ENCODE measurements around the gene RBFOX1. TPM values are rescaled to one million over a fixed set of nuclear protein-coding genes. Genes with fewer than 3 reads are reported as not detected.

Gene RBFOX1
- total RNA-seq, 4 donors from 2014 or later: 0.40 to 0.98 TPM; not detected in 2

DNA sequence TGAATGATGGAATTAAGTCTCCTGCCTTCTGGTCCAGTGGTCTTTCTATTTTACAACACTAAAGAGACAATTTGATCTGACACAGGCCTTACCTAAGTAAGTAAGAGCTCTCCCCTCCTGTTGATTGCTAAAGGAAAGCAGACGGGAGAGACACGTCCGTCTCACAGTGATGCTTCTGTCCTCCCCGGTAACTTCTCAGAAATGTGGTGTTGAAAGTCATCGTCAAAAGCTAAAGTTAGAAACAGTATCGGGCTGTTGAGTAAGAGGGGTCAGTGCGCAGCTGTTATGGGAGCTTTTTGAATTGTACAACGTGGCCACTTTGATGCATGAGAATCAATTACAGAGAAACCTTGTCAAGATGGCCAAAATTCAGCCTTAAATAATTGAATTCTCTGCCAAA lies 1.9 kb upstream of the RBFOX1 start:
- H3K27me3 ChIP-seq: no peaks in the 10 kb centered on the region
- no peak overlapping the region for H3K27ac ChIP-seq
- 57 to 60% methylated on average over 8 of the region's 8 CpGs for WGBS, 2 donors
- DNase-seq: no peak
- H3K36me3 ChIP-seq: no peaks in the 10 kb centered on the region
- no peak overlapping the region for H3K4me3 ChIP-seq (replicated peaks in 1 of 3)
- no peaks in the 10 kb centered on the region for H3K4me1 ChIP-seq
- no peaks in the 10 kb centered on the region for H3K9me3 ChIP-seq
- intact Hi-C loops (cut with DNase I): no loop called here
- TF ChIP-seq, protein P1, sequence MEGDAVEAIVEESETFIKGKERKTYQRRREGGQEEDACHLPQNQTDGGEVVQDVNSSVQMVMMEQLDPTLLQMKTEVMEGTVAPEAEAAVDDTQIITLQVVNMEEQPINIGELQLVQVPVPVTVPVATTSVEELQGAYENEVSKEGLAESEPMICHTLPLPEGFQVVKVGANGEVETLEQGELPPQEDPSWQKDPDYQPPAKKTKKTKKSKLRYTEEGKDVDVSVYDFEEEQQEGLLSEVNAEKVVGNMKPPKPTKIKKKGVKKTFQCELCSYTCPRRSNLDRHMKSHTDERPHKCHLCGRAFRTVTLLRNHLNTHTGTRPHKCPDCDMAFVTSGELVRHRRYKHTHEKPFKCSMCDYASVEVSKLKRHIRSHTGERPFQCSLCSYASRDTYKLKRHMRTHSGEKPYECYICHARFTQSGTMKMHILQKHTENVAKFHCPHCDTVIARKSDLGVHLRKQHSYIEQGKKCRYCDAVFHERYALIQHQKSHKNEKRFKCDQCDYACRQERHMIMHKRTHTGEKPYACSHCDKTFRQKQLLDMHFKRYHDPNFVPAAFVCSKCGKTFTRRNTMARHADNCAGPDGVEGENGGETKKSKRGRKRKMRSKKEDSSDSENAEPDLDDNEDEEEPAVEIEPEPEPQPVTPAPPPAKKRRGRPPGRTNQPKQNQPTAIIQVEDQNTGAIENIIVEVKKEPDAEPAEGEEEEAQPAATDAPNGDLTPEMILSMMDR (IDR thresholded peaks at IDR 0.05): no peak
- TF ChIP-seq POLR2A (IDR thresholded peaks at IDR 0.05): no peak

DNA sequence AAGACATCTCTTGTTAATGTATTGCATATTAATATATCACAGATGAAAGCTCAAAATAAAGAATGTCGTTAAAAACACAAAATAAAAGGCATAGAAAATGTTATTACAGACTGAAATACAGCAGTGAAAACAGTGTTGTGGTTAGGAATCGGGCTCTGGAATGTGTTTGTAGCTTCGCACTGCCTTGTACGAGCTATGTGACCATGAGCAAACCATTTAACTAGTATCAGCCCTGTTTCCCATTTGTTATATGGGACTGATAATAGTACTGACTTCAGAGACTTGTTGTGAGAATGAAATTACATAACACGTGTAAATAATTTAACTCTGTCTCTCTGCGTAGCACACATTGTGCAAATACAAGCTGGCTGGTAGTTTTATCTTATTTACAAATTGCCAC lies 648 bp upstream of the RBFOX1 start:
- Histone ChIP-seq H3K9me3 (no peaks in the 10 kb centered on the region), H3K4me3 (replicated peaks in 1 of 3) (no peak overlapping the region), H3K27me3 (no peaks in the 10 kb centered on the region), H3K27ac (no peak overlapping the region), H3K36me3 (no peaks in the 10 kb centered on the region), H3K4me1 (no peaks in the 10 kb centered on the region)
- WGBS, 2 donors: 57 to 62% methylated on average over 6 of the region's 6 CpGs
- no peak for DNase-seq
- TF ChIP-seq POLR2A (IDR thresholded peaks at IDR 0.05): no peak
- TF ChIP-seq, protein P1 (IDR thresholded peaks at IDR 0.05): no peak
- intact Hi-C loops (cut with DNase I): no loop called here

GRCh38 chr16:7333180-7333725 lies 608 bp downstream of the RBFOX1 start:
- Histone ChIP-seq H3K27ac (no peak overlapping the region), H3K4me1 (no peaks in the 10 kb centered on the region), H3K4me3 (replicated peaks in 1 of 3) (no peak overlapping the region), H3K27me3 (no peaks in the 10 kb centered on the region), H3K36me3 (no peaks in the 10 kb centered on the region), H3K9me3 (no peaks in the 10 kb centered on the region)
- intact Hi-C loops (cut with DNase I): no loop called here
- no peak for TF ChIP-seq POLR2A (IDR thresholded peaks at IDR 0.05)
- TF ChIP-seq, protein P1 (IDR thresholded peaks at IDR 0.05): no peak
- DNase-seq: no peak
- WGBS, 2 donors: 79 to 81% methylated on average over 6 of the region's 6 CpGs

GRCh38 chr16:7334801-7335560 lies 2.3 kb downstream of the RBFOX1 start:
- intact Hi-C loops (cut with DNase I): no loop called here
- H3K27ac ChIP-seq: no peak overlapping the region

More at GRCh38 chr16:7334801-7335560, 2.3 kb downstream of the RBFOX1 start:
- TF ChIP-seq POLR2A (IDR thresholded peaks at IDR 0.05): no peak
- TF ChIP-seq, protein P1 (IDR thresholded peaks at IDR 0.05): no peak
- no peaks in the 10 kb centered on the region for H3K27me3 ChIP-seq
- no peaks in the 10 kb centered on the region for H3K36me3 ChIP-seq
- H3K9me3 ChIP-seq: no peaks in the 10 kb centered on the region
- H3K4me1 ChIP-seq: no peaks in the 10 kb centered on the region
- 83 to 86% methylated on average over 3 of the region's 3 CpGs for WGBS, 2 donors
- no peak overlapping the region for H3K4me3 ChIP-seq (replicated peaks in 1 of 3)
- no peak for DNase-seq
